Measurements from ENCODE around the gene SMNDC1.
"Not testable (repeated sequence)": the region's sequence is repeated elsewhere in the genome, so short reads cannot be mapped to it uniquely, and the experiment has no call there.

The SMNDC1 gene

GRCh38 chr10:110278562-110279406 lies 25.9 kb downstream of the SMNDC1 start:
- no peak for DNase-seq

- DNase-seq: no peak
These were observed 27.1 kb downstream of the SMNDC1 start for GRCh38 chr10:110277591-110277990.

- DNase-seq: no peak
These were observed 28.1 kb downstream of the SMNDC1 start for GRCh38 chr10:110276603-110277002.

GRCh38 chr10:110275128-110275729 lies 29.5 kb downstream of the SMNDC1 start:
- DNase-seq: no peak

GRCh38 chr10:110274647-110275046 lies 30.1 kb downstream of the SMNDC1 start:
- DNase-seq: no peak

GRCh38 chr10:110274072-110274627 lies 30.6 kb downstream of the SMNDC1 start:
- DNase-seq: no peak

GRCh38 chr10:110273474-110273873 lies 31.2 kb downstream of the SMNDC1 start:
- peak; percentile 48 for DNase-seq

- DNase-seq: not testable (repeated sequence)
These were observed 31.7 kb downstream of the SMNDC1 start for GRCh38 chr10:110272995-110273394.

- peak; percentile 11 for DNase-seq
These were observed 35.1 kb downstream of the SMNDC1 start for GRCh38 chr10:110269374-110270318.

GRCh38 chr10:110268971-110269370 lies 35.7 kb downstream of the SMNDC1 start:
- no peak for DNase-seq

- DNase-seq: no peak
These were observed 36.3 kb downstream of the SMNDC1 start for GRCh38 chr10:110268442-110268841.

- no peak for DNase-seq
These were observed 37.4 kb downstream of the SMNDC1 start for GRCh38 chr10:110267276-110267675.

- DNase-seq: no peak
These were observed 39.0 kb downstream of the SMNDC1 start for GRCh38 chr10:110265573-110266193.

GRCh38 chr10:110263164-110263563 lies 41.6 kb downstream of the SMNDC1 start:
- no peak for DNase-seq

GRCh38 chr10:110260746-110261477 lies 43.8 kb downstream of the SMNDC1 start:
- no peak for DNase-seq

GRCh38 chr10:110259317-110259716 lies 45.4 kb downstream of the SMNDC1 start:
- no peak for DNase-seq

GRCh38 chr10:110258542-110258941 lies 46.2 kb downstream of the SMNDC1 start:
- no peak for DNase-seq

GRCh38 chr10:110254467-110254866 lies 50.3 kb downstream of the SMNDC1 start:
- DNase-seq: no peak

GRCh38 chr10:110252151-110252550 lies 52.6 kb downstream of the SMNDC1 start:
- DNase-seq: no peak

- DNase-seq: not testable (repeated sequence)
These were observed 53.3 kb downstream of the SMNDC1 start for GRCh38 chr10:110251392-110251791.

- peak; percentile 17 for DNase-seq
These were observed 55.2 kb downstream of the SMNDC1 start for GRCh38 chr10:110249489-110249888.

GRCh38 chr10:110247833-110248232 lies 56.9 kb downstream of the SMNDC1 start:
- DNase-seq: not testable (repeated sequence)

Measured in stimulated activated CD4-positive, alpha-beta T cell treated with anti-CD3 and anti-CD28 coated beads, Interleukin-15, amount 100 ng/mL, for 24 hours (primary cell).